PFSK-1 (cell line): Measurements from ENCODE around the gene NKAIN4.

Experiments
- FOXP2 ChIP-seq: optimal IDR thresholded peaks from 2 replicates; pipeline ENCODE3; 2011; ENCODE audit warnings: borderline replicate concordance, control low read depth, inconsistent platforms; ENCODE audit not compliant: insufficient read depth; ENCODE audit errors: extremely low read length, extremely low read depth
- POLR2AphosphoS5 ChIP-seq: IDR thresholded peaks from 2 replicates; pipeline ENCODE4 v1.6.1; 2012; ENCODE audit warnings: low read depth, mild to moderate bottlenecking, control low read depth, low read length, moderate library complexity
- REST ChIP-seq, 2 experiments: IDR thresholded peaks; 2 replicates each; pipeline versions ENCODE4 v1.6.1 to v1.8.0; 2011 to 2012; ENCODE audit warnings: low read depth in 2 of 2, low read length in 2 of 2, control low read depth in 1 of 2, inconsistent platforms in 1 of 2, mild to moderate bottlenecking in 1 of 2, moderate library complexity in 1 of 2; ENCODE audit not compliant: insufficient read depth in 1 of 2
- SIN3A ChIP-seq: IDR thresholded peaks from 2 replicates; pipeline ENCODE4 v1.6.1; 2012; ENCODE audit warnings: mild to moderate bottlenecking, low read length, moderate library complexity, borderline replicate concordance; ENCODE audit not compliant: insufficient read depth
- TAF1 ChIP-seq: IDR thresholded peaks from 2 replicates; pipeline ENCODE4 v1.6.1; 2012; ENCODE audit warnings: low read length, control low read depth, borderline replicate concordance; ENCODE audit not compliant: insufficient read depth

GRCh38 chr20:63264000-63264399, 9.7 kb upstream of the NKAIN4 start:
- no peak for TF ChIP-seq SIN3A
- no peak for TF ChIP-seq TAF1
- no peak for TF ChIP-seq POLR2AphosphoS5
- no peak for TF ChIP-seq REST (IDR thresholded peaks at IDR 0.05; ENCODE audit: insufficient read depth in 1 of 2, low read depth in 2 of 2, low read length in 2 of 2)
- no peak for TF ChIP-seq FOXP2
